Pancreas (tissue), 10 donors: ENCODE data around the gene ADAMTS5. TPM values are rescaled to one million over a fixed set of nuclear protein-coding genes. Genes with fewer than 3 reads are reported as not detected.
A peak's percentile ranks its signal among the peaks of the same experiment; 100 is the strongest.

Experiments used
- ATAC-seq, 4 donors: fragments of 200-7000 bp; cut with Tn5 transposase; one replicate each; pipeline versions ENCODE4 v1.8.0 to v1.9.1; 2020; ENCODE audit warnings: mild to moderate bottlenecking in 4 of 4, moderate library complexity in 4 of 4
- DNase-seq, 6 donors: peaks; one replicate each; pipeline ENCODE4 v3.0.0-alpha.2; 2020
- FAIRE-seq: peaks from 2 replicates; lab custom pipeline; 2012; peaks lifted over from hg19 to GRCh38; lab: Jason Lieb, UNC
- H3K27ac ChIP-seq, 4 donors: fragments of 200-600 bp; sonication (generic); 1 replicate in 3 of 4; 2 replicates in 1 of 4; pipeline versions ENCODE4 v1.5.0 to v1.8.0; 2020
- H3K27me3 ChIP-seq, 4 donors: fragments of 200-600 bp; one replicate each; pipeline ENCODE4 v1.8.0; 2021
- H3K36me3 ChIP-seq, 3 donors: fragments of 200-600 bp; sonication (generic) in 1 of 3; one replicate each; pipeline versions ENCODE4 v1.5.0 to v1.8.0; 2020 to 2021
- H3K4me1 ChIP-seq, 3 donors: fragments of 200-600 bp; one replicate each; pipeline ENCODE4 v1.8.0; 2021
- H3K4me3 ChIP-seq, 4 donors: fragments of 200-600 bp; sonication (generic) in 2 of 4; one replicate each; pipeline versions ENCODE4 v1.5.0 to v1.8.0; 2020 to 2021
- H3K9me3 ChIP-seq, 4 donors: fragments of 200-600 bp; one replicate each; pipeline ENCODE4 v1.8.0; 2021
- WGBS, 2 donors: extraction: QIAGEN DNeasy Blood & Tissue Kit; methylation state at CpG; one replicate each; pipeline ENCODE4 v1.1.7; 2013; 5-methylcytosine and 5-hydroxymethylcytosine counted together
- intact Hi-C, 3 donors: fragments of 100-400 bp; cut with DNase I; formaldehyde crosslinking; loops; one replicate each; pipeline versions ENCODE4 v1.11.1 to v1.14.2; 2022
- polyA plus RNA-seq, 2 donors: library from polyadenylated mRNA; stranded (reverse); fragments of 200-250 nt; gene quantifications; one replicate each; pipeline ENCODE4 v1.2.3, GENCODE V29; 2013
- total RNA-seq, 6 donors: library from RNA; stranded (reverse); fragmentation: NEBNext Ultra II Directional in 4 of 6; extraction: Animal tissue kit (Norgen Biotek cat#: 25700) in 4 of 6; gene quantifications; one replicate each; pipeline versions ENCODE4 v1.2.1 to v1.2.4, GENCODE V29; 2021 to 2023
- TF ChIP-seq, protein P1 (sequence below), 4 donors: fragments of 200-600 bp; sonication (generic) in 3 of 4; IDR thresholded peaks; one replicate each; pipeline versions ENCODE4 v1.5.0 to v1.8.0; 2021; ENCODE audit warnings: antibody characterized with exemption in 4 of 4
- donor health status: healthy with polysubstance abuse.
- donor health status: DM: no; HTN: no; CAD: no; lungs with moderate emphysema.
- donor health status: DM: no; HTN: no; CAD: no.
- donor health status: control.
- donor health status: control.
- donor health status: Bipolar disorder and iron deficiency.
- donor health status: DM: yes; HTN: yes; CAD: no.
- donor health status: DM: no; HTN: no; CAD: no.
- donor health status: DM: no; HTN: no; CAD: no.
- donor health status: DM: yes; HTN: yes; CAD: no.

ADAMTS5 gene
- total and polyA plus RNA-seq, 8 donors = 0.14 to 3.4 (median 0.55) TPM

DNA sequence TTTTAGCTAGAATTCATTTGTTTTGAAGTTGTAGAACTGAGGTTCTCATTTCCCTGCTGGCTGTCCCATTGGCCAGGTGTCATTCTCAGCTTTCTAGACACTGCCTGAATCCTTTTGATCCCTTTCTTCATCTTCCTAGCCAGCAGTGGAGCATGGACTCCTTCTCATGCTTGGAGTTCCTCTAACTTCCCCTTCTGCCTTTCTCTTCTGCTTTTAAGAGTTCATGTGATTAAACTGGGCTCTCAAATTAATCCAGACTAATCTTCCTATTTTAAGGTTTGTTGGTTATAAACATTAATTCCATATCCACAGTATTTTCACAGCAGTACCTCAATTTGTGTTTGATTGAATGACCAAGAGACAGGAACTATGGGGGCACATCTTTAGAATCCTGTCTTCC lies 52.3 kb downstream of the ADAMTS5 start:
- intact Hi-C loops = no loop called here
- FAIRE-seq = no peak
- TF ChIP-seq, protein P1, sequence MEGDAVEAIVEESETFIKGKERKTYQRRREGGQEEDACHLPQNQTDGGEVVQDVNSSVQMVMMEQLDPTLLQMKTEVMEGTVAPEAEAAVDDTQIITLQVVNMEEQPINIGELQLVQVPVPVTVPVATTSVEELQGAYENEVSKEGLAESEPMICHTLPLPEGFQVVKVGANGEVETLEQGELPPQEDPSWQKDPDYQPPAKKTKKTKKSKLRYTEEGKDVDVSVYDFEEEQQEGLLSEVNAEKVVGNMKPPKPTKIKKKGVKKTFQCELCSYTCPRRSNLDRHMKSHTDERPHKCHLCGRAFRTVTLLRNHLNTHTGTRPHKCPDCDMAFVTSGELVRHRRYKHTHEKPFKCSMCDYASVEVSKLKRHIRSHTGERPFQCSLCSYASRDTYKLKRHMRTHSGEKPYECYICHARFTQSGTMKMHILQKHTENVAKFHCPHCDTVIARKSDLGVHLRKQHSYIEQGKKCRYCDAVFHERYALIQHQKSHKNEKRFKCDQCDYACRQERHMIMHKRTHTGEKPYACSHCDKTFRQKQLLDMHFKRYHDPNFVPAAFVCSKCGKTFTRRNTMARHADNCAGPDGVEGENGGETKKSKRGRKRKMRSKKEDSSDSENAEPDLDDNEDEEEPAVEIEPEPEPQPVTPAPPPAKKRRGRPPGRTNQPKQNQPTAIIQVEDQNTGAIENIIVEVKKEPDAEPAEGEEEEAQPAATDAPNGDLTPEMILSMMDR (IDR thresholded peaks at IDR 0.05) = no peak

DNA sequence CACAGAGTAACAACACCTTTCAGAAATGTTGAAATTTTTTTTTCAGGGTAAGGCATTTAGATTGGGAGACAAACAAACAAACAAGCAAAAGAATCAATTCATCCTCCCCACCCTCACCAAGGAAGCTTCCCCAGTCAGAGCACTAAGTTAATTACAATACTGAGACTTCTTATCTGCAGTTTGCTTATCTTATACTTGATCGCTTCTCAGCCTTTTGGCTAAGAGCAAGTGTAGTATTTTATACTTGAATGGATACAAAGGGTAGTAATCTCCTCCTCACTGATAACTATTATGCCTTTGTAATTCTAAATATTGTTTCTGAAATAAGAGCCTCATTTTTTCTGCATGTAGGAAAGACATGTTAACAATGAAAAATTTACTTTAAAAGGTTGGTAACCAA lies 54.4 kb downstream of the ADAMTS5 start:
- Histone ChIP-seq H3K9me3 (no peaks in the 10 kb centered on the region), H3K27me3 (no peaks in the 10 kb centered on the region), H3K27ac (no peak overlapping the region), H3K4me1 (no peaks in the 10 kb centered on the region), H3K4me3 (no peak overlapping the region), H3K36me3 (no peaks in the 10 kb centered on the region)
- FAIRE-seq (no peak), DNase-seq (no peak), ATAC-seq (no peak)
- 91 to 92% methylated on average over 1 of the region's 1 CpG for WGBS, 2 donors
- intact Hi-C loops = no loop called here
- TF ChIP-seq, protein P1 (IDR thresholded peaks at IDR 0.05) = no peak

More for the DNA sequence above, 52.3 kb downstream of the ADAMTS5 start:
- no peaks in the 10 kb centered on the region for H3K27me3 ChIP-seq
- no peak for DNase-seq
- H3K4me1 ChIP-seq = no peaks in the 10 kb centered on the region
- H3K4me3 ChIP-seq = no peak overlapping the region
- H3K27ac ChIP-seq = no peak overlapping the region
- H3K36me3 ChIP-seq = no peaks in the 10 kb centered on the region
- no peak for ATAC-seq
- no peaks in the 10 kb centered on the region for H3K9me3 ChIP-seq

DNA sequence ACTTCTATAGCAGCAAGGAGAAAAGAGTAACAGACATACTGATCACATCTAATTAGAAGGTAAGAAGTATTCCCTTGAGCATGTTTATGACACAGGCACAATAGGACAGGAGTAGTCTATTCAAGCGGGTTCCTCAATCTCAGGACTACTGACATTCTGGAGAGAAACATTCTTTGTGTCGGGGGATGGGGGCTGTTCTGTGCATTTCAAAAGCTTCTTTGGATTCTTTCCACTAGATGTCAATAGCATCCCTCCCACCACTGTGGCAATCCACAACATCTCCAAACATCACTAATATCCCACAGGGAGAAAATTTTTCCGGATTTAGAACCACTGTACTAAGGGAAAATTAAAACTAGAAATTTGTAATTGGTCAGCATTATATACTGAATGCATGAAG lies 56.9 kb downstream of the ADAMTS5 start:
- 75 to 77% methylated on average over 3 of the region's 3 CpGs for WGBS, 2 donors
- TF ChIP-seq, protein P1 (IDR thresholded peaks at IDR 0.05) = no peak
- Histone ChIP-seq H3K9me3 (no peaks in the 10 kb centered on the region), H3K4me1 (no peaks in the 10 kb centered on the region), H3K4me3 (no peak overlapping the region), H3K27me3 (no peaks in the 10 kb centered on the region), H3K36me3 (no peaks in the 10 kb centered on the region), H3K27ac (no peak overlapping the region)
- FAIRE-seq (no peak), DNase-seq (no peak), ATAC-seq (no peak)
- intact Hi-C loops = loop anchor here in 1 of 3 donors (10.0 kb wide), 1 partner anchor 665 kb away; no protein-coding TSS in a partner anchor

DNA sequence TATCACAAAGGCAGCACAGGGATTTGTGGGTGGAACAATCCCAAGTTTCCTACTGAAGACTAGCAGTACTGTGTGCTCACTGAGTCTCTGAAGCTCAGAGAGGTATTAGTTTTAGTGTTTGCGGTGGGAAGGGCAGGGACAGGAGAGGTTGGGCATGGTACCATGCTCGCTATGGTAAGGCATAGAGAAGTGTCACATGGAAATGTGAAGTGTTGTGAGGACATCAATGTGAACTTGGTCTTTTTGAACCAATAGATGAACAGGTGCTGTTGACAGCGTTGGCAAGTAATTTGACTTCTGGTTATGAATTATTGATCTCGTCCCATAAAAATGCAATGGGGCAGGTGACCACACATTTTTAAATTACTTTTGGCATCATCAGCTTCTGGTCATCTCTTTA lies 65.9 kb downstream of the ADAMTS5 start:
- no peaks in the 10 kb centered on the region for H3K9me3 ChIP-seq
- H3K4me3 ChIP-seq = no peak overlapping the region
- FAIRE-seq (no peak), ATAC-seq (peak; percentile 12 to 81 (median 60)), DNase-seq (peak in 3 of 6 donors; percentile 6 to 16 (median 12))
- no peaks in the 10 kb centered on the region for H3K36me3 ChIP-seq
- TF ChIP-seq, protein P1 (IDR thresholded peaks at IDR 0.05) = no peak
- intact Hi-C loops = loop anchor here in 1 of 3 donors (10.0 kb wide), 1 partner anchor 674 kb away; no protein-coding TSS in a partner anchor
- H3K4me1 ChIP-seq = no peaks in the 10 kb centered on the region
- no peak overlapping the region for H3K27ac ChIP-seq
- no peaks in the 10 kb centered on the region for H3K27me3 ChIP-seq
- 31 to 34% methylated on average over 4 of the region's 4 CpGs for WGBS, 2 donors

DNA sequence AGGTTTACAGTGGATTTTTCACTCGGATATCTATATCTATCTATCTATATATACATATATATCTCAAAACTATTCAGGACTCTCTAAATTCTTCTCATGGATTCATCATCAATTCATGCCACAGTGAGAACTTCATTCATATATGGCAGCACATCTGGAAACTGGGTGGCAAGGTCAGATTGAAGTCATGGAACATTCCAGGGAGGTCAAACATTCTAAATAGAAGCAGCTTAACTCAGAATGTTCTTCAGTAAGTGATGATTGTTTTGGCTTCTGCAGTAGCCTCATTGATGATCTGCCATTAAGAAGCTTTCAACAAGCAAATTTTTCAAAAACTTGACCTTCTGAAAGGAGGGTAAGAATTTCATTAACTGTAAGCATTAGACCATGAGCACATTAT lies 74.7 kb downstream of the ADAMTS5 start:
- 52% methylated on average over 1 of the region's 1 CpG for WGBS, 2 donors
- FAIRE-seq (no peak), ATAC-seq (no peak), DNase-seq (no peak)
- no peaks in the 10 kb centered on the region for H3K4me1 ChIP-seq
- H3K27me3 ChIP-seq = no peaks in the 10 kb centered on the region
- intact Hi-C loops = no loop called here
- H3K36me3 ChIP-seq = no peaks in the 10 kb centered on the region
- H3K4me3 ChIP-seq = no peak overlapping the region
- H3K27ac ChIP-seq = no peak overlapping the region
- no peaks in the 10 kb centered on the region for H3K9me3 ChIP-seq
- TF ChIP-seq, protein P1 (IDR thresholded peaks at IDR 0.05) = no peak
